GM21360 (cell line): ENCODE results near the gene TEFM.
"Not testable (repeated sequence)": the region's sequence is repeated elsewhere in the genome, so short reads cannot be mapped to it uniquely, and the experiment has no call there.

ENCODE experiments used
- ATAC-seq: cut with Tn5 transposase; IDR thresholded peaks from one replicate; pipeline ENCODE4 v1.9.1; 2021; ENCODE audit warnings: mild to moderate bottlenecking, moderate library complexity; ENCODE audit not compliant: unreplicated experiment

The TEFM gene, protein sequence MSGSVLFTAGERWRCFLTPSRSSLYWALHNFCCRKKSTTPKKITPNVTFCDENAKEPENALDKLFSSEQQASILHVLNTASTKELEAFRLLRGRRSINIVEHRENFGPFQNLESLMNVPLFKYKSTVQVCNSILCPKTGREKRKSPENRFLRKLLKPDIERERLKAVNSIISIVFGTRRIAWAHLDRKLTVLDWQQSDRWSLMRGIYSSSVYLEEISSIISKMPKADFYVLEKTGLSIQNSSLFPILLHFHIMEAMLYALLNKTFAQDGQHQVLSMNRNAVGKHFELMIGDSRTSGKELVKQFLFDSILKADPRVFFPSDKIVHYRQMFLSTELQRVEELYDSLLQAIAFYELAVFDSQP

DNA sequence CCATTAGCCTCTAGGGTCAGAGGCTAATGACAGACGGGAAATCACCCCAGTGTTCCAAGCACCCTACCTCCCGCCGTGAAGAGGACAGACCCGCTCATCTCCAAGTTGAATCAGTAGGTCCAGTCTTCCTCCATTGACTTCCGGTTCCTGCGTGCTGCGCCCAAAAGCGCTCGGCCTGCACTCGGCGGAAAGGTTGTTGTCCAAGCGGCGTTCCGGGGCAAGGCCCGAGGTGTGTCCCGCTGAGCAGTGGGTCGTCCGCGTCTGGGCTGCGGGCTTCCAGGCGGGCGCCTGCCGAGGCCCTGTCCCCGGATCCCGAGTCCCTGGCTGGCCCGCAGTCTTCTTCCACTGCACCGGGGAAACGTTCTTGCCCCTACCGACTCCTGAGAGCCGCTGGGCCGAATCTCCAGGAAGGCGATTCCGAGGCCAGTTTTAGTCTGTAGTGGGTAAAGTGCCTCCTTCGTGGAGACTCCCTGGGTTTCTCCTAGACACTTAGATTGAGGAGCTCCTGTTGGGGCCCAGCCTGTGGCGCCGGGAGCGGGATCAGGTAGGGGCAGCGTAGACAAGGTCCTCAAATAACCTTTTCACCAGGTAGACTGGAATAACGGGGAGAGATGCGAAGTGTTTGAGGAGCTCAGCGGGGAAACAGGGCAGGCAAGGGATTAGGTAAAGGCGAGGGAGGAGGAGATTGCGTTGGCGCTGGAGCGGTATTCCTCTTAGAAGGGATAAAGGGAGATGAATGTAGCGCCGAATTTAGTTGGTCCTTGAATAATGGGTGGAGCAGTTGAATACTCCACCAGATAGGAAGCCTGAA is at the start of gene TEFM:
Gene TEFM (minus strand): TSS at position 138 of the 811 bp plus-strand sequence. CDS start 40 bp downstream, at position 98.
- peak; percentile 82 for ATAC-seq

DNA sequence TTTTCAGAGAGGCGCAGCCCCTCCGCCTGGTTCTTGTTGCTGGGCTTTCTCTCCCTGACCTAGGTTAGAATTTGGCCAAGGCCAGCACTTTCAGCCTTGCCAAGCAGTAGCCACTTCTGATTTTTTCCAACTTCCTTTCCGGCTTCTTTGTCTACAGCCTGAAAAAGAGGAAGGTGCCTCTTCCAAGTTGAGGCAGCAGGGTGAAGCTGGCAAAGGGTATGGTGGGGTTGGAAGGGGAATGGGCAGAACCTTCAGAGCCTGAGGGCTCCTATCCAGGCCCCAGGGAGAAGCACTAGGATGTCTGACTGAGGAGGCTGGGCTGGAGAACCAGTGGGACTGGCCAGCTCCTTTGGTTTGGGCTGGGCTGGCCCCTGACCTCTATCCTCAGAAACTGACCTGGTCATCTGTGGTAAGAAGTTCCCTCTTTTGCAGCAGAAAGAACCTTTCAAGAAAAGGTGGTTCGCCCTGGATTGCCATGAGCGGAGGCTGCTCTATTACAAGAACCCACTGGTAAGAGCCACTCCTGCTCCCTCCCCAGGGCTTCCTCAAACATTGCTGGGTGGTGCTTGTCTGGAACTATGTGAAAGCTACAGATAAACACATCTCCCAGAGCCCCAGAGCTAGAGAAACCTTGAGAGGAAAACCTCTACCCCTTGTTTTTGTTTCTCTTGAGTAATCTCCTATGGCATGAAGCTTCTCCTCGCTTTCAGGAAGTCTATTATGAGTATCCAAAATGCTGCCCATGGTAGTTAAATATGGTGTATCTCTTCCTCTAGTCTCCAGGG is 48.2 kb upstream of the TEFM start:
- ATAC-seq, result no peak

DNA sequence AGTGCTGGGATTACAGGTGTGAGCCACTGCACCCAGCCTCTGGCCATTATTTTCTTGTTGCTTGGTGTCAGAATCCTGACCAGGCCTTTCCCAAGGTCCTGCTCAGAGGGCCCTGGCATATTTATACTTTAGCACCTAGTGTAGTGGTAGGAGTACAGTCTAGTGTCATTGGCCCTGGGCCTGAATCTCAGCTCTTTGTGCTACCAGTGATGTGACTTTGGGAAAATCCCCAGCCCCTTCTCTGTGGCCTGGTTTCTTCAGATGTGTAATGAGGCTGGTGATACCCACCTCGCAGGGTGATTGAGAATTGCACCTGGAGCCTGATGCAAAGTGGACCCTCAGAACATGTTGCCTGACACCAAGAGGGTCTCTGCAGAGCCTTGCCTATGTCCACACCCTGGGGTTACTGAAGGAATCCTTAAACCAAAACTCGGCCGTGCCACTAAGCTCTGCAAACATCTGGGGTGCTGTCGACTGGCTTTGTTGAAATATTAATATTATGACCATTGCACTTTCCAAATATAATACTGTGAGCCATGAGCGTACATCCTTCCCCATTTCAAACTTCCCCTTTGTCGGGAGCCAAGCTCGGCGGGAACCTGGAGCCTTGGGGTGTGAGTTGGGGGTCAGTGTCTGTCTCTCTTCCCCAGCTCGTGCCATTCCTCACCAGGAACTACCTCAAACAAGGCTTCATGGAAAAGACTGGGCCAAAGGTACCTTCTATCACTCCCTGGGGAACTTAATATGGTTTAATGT is 46.8 kb upstream of the TEFM start:
- ATAC-seq, result no peak

DNA sequence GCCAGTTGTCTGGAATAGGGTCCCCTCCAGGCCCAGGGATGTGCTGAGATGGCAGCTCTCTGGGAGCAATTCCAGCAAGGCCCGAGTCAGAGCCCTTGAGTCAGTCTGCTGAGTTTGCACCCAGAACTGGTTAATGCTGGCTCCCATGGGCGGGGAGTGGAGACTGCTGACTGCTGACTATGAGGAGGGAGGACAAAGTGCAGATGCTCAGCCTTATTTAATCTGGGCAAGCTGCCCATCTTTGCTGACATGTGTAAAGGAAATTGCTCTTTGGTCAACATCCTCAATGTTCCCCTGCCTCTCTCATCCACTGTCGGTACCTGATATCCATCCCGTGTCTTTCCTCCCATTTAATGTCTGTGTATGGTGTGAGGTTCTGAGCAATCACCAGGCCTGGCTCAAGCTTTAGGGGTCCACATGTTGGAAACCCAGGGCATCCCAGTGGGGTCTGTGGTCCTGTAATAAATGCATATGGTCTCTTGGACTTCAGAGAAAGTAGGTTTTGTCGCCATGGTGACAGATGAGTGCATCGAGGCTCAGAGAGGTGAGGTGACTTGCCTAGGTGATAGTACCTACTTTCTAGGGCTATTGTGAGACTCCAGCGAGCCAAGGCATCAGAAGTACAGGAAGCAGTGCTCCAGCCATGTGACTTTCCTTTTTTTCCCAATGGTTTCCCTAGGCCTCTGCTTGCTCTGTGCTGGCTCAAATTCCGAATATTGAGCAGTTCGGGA is 44.8 kb upstream of the TEFM start:
- no peak for ATAC-seq

DNA sequence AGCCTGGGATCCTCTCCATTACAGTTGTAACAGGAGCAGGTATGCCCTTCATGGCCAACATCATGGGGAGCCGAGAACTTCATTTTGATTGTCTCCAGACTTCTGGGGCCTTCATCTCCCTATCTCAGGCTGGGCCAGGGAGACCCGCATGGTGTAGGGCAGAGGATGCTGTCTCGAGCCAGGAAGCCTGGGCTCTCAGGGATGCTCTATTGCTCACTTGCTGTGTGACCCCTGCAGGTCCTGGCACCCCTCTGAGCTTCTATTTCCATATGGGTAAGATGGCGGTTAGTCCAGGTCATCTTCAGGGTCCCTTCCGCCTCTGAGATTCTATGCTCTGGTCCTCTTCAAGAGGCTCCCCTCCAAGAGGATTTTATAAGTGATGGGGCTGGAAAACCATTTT is 44.2 kb upstream of the TEFM start:
- ATAC-seq, result no peak

DNA sequence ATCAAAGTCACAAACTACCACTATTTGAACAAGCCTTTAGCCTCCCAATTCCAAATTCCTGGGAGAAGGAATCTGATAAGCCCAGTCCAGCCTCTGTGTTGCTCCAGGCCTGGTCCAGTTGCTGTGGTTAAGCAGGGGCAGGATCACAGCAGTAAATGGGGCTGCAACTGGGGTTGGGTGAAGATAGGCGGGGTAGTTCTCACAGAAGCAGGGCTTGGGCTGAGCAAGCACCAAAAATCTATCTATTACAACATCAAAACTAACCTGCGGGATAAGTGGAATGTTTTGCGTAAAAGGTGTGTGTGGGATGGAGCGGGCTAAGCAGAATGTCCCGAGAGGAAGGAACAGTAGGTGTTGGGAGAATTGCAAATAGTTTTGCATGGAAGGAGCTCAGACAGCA is 41.8 kb upstream of the TEFM start:
- no peak for ATAC-seq

DNA sequence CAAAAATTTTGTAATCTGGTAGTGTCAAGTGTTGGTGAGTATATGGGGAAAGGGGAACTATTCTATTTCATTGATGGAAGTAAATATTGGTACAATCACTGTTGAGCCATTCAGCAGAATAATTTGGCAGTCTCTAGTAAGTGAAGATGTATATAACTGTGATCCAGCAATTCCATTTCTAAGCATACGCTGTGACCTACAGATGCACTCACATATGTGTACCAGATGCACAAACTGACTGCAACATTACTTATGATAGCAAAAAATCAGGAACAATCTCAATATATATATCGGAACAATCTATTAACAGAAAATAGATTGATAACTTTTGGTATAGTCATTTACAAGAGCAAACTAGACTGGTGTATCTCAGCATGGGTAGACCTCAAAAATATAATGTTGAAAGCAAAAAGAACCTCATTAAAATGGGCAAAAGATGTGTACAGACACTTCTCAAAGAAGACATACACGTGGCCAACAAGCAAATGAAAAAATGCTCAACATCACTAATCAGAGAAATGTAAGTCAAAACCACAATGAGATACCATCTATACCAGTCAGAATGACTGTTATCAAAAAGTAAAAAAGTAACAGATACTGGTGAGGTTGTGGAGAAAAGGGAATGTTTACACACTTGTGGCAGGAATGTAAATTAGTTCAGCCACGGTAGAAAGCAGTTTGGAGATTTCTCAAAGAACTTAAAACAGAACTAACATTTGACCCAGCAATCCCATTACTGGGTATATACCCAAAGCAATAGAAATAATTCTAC is 36.5 kb upstream of the TEFM start:
- no peak for ATAC-seq

DNA sequence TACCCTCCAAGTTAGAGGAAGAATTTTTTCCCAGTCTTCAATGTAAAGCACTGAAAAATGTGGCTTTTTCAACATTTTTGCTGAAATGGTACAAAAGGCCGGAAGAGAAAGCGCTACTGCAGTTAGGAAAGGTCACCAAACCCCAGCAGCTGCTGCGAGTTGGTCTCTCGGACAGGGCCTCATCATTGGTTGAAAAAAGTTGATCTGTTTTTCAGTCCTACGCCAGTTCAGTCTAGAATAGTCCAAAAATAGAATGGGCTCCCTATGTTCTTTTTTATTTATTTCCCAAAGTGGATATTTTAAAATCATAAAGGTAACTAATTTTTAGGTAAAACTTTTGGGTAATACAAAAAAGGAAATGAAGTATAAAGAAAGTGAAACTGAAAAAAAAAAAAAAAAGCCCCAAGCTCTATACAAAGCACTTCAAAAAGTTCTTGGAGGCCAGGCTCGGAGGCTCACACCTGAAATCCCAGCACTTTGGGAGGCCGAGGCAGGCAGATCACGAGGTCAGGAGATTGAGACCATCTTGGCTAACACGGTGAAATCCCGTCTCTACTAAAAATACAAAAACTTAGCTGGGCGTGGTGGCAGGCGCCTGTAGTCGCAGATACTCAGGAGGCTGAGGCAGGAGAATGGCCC is 33.1 kb upstream of the TEFM start:
- ATAC-seq, result no peak

DNA sequence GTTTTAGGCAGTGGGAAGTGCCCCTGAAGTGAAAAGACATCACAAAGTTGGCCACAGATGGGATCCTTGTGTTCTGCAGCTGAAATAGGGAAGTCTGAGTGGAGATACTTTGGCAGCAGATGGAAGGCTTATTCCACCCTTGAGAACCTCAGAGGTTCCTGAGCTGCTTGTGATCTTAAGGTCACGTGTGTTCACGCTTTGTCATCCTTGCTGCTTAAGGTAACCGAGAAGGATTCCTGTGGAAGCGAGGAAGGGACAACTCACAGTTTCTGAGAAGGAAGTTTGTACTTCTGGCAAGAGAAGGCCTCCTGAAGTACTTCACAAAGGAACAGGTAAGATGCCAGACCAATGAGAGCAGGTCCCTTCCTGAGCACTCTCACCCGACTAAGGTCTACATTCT is 27.9 kb upstream of the TEFM start:
- no peak for ATAC-seq

DNA sequence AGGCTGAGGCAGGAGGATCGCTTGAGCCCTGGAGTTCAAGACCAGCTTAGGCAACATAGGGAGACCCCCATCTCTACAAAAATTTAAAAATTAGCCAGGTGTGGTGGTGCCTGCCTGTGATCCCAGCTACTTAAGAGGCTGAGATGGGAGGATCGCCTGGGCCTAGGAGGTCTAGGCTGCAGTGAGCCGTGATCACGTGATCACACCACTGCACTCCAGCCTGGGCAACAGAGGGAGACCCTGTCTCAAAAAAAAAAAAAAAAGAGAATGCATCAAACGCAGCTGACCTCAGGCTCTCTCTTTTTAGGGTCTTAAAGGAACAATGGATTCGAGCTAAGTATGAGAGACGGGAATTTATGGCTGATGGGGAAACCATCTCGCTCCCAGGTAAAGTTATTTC is 25.5 kb upstream of the TEFM start:
- ATAC-seq, result not testable (repeated sequence)

DNA sequence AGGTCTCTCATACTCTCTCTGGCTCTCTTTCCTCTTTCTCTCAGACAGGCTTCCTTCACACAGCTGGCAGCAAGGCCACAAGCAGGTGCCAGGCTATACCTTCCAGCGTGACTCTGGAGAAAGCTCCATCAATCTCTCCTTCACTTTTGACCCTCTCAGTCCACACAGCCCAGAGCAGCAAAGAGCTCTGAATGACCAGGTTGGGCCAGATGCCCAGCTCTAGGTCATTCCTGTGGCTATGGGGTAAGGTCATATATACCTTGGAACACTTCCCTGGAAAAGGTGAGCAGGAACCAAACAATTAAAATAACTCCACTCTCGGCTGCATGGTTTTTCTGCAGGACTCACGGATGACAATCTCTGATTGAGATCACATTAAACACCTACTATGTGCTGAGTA is 24.5 kb upstream of the TEFM start:
- no peak for ATAC-seq

DNA sequence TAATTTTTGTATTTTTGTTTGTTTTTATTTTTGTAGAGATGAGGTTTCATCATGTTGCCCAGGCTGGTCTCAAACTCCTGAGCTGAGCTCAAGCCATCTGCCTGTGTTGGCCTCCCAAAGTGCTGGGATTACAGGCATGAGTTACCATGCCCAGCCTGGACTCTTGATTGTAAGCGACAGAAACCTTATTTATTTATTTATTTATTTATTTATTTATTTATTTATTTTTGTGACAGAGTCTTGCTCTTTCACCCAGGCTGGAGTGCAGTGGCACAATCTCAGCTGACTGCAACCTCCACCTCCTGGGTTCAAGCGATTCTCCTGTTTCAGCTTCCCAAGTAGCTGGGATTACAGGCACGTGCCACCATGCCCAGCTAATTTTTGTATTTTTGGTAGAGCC is 23.8 kb upstream of the TEFM start:
- ATAC-seq, result not testable (repeated sequence)

DNA sequence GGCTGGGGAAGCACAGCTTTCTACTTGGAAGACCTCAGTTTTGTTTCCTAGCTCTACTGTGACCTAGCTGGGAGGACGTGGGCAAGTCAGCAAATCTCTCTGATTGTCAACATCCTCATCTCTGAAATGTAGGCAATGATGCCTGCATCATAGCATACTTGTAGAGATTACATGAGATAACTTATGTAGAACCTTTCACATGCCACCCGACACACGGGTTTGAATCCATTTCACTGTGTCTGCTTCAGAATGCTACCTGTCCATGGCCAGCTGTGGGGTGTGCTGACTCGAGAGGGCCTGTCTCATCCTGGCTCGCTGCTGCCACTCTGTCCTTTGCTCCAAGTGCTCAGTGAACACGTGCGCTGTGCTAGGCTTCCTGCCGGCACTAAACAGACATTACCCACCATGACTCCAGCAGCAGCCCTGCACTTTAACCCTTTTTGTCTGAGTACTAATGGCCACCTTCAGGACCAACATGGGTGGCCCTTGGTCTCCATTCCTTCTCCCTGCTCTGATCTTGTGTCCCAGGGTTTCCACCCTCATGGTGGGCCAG is 23.1 kb upstream of the TEFM start:
- ATAC-seq, result no peak

DNA sequence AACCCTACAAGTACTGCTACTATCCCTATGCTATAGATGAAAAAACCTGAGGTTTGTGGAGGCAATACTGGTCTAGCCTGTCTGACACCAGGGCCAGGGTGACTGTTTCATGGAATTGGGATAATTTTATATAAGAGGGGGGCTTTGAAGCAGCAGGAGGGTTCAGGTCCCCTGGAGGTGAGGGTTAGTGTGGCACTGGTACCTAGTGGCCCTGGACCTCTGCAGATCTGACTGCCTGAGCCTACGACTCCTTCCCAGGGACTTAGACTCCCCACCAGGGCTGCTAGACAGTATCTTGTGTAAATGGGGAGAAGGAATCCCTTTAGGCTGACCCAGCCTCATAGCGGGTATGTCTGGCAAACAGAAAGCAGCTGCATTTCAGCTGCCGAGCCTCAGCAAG is 22.5 kb upstream of the TEFM start:
- no peak for ATAC-seq

DNA sequence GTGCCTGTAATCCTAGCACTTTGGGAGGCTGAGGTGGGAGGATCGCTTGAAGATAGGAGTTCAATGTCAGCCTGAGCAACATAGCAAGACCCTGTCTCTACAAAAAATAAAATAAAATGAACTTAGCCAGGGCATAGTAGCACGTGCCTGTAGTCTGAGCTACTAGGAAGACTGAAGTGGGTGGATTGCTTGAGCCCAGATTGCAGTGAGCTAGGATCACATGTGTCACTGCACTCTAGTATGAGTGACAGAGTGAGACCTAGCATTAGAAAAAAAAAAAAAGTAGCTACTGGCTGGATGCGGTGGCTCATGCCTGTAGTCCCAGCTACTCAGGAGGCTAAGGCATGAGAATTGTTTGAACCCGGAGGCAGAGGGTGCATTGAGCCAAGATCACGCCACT is 21.7 kb upstream of the TEFM start:
- no peak for ATAC-seq

DNA sequence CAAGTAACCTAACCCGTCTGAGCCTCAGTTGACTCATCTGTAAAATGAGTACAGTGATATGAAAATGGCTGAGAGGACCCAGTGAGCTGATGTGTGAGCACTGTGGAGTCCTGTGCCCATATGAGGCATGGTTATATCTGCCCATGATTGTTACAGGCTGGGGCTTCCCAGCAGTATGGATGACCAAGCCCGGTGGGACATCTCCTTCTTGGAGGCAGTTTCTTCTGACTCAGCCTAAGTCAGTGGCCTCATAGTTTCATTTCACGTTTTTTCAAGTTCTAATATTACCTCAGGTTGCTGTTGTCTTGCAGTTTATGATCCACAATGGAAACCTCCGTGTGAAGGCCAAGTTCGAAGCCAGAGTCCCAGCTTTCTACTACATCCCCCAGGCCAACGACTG is 20.5 kb upstream of the TEFM start:
- ATAC-seq, result no peak

DNA sequence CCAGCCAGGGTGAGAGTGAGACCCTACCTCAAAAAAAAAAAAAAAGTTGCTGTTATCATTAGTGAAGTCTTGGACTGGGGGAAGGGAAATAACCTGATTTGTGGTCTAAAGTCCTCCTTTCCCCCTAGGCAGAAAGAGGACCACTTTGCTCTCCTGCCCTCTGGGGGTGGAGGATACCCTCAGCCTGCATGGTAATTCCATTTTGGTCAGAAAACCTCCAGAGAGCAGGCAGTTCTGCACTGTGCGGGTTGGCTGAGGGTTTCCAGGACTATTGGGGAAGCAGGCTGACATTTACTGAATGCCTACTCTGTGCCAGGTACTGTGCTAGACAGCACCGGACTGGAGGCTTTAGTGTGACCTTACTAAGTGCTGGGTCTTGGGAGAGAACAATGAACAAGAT is 18.3 kb upstream of the TEFM start:
- no peak for ATAC-seq

DNA sequence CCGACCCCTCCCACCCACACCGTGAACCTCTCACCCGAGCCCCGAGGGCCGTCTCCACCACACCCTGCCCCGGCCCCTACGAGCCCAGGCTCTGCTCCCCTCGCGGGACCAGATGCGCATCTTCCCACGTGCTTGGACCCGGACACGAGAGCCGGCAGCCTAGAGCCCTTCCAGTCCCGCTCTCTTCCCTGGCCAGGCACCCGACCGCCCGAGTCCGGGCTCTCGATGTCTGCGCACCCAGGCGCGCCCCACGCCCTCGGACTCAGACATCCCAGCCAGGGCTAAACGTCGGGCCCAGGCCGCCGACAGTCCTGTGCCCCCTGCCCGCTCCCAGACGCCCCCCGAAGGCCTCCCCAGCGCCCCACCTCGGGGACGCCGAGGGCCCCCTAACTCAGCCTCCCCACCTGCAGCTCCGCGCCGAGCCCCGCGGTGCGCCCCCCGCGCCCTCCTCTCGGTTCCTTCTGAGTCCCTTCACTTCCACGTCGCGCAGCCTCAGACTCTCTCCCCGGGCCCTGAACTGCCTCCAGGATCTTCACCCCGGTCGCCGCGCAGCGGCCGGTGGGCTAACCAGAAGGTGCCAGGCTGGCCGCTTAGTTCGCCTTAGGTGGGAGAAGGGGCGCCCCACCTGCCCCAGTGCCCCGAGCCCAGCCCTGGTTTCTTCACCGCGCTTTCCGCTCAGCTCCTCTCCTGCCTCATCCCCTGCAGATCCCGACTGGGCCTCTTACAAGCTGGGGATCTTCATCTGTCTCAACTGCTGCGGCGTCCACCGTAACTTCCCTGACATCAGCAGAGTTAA is 16.4 kb upstream of the TEFM start:
- no peak for ATAC-seq
